ENCODE measurements around the gene TMEM72.

TMEM72 gene

DNA sequence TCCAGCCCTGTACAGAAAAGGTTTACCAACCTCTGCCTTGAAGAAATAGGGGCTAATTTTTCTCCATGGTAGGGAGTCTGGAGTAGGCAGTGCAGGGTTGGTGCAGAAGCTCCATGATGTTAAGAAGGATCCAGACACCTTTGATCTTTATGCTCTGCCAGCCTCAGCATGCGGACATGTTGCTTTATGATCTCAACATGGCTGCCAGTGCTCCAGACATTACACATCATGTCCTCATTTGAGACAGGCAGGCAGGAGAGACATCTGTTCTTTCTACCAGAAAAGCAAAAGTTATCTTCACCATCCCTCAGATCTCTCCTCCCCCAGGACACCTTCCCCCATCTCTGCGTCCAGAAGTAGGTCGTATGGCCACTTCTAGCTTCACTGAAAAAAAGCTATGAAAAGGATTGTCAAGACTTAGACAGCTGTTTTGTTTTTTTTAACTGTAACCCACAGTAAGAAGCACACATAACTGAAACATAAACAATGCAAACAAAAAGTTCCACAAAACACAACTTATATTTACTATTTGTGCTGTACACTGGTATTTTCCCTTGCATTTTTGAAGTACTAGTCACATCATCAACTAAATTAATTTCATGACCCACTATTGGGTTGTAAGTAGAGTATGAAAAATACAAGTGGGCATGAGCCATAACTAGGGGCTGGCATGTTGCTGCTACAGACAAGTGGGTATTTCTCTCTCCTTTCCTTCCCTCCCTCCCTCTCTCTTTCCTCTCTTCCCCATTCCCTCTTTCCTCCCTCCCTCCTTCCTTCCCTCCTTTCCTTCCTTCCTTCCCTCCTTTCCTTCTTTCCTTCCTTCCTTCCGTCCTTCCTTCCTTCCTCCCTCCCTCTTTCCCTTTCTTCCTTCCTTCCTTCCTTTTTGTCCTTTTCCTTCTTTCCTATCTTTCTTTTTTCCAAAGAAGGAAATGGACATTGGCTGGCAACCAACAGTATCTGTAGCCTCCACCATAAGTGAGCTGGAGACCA lies 45.9 kb downstream of the TMEM72 start:
- DNase-seq = no peak

DNA sequence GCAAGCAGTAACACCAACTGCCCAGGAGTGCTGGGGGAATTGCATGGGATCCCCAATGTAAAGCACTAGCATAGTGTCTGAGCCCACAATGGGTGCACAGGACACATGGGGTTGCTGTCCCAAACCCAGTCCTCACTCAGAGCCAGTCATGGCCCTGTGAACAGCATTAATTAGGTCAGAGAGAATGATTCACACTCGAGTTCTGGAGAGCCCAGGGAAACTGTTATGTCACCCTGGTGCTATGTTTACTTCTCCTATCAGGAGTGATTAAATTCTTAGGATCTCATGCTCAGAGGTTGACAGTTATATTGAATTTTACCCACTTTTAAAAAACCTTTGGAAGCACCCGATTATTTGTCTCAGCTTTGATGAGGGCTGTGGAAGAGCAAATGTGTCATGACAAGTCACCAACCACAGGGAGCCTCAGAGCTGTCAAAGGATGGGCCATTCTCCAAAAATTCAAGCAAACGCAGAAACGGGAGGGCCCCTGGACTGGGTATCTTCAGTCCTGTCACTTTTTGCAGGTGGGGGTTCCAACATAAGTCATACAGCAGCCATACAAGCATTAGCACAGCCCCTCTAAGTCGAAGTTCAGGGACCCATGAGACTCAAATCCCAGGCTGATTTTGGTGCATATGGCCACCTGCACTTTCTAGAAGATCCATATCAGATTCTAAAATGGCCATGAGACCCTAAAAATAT lies 47.2 kb downstream of the TMEM72 start:
- no peak for DNase-seq

DNA sequence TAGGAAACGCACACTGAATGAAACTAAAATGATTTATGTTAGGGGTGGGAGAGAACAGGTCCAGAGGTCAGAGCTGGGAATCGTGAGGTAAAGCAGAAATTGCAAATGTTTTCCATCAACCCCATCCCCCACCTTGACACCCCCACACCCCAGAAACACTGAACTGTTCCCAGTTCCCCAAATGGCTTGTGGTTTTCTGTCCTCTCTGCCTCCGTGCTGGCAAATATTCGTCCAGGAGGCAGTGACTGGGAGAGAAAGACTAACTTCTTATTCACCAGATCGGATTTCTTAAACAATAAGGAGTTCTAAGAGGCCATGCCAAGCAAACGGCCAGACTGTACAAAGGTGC lies 47.7 kb downstream of the TMEM72 start:
- DNase-seq = no peak

DNA sequence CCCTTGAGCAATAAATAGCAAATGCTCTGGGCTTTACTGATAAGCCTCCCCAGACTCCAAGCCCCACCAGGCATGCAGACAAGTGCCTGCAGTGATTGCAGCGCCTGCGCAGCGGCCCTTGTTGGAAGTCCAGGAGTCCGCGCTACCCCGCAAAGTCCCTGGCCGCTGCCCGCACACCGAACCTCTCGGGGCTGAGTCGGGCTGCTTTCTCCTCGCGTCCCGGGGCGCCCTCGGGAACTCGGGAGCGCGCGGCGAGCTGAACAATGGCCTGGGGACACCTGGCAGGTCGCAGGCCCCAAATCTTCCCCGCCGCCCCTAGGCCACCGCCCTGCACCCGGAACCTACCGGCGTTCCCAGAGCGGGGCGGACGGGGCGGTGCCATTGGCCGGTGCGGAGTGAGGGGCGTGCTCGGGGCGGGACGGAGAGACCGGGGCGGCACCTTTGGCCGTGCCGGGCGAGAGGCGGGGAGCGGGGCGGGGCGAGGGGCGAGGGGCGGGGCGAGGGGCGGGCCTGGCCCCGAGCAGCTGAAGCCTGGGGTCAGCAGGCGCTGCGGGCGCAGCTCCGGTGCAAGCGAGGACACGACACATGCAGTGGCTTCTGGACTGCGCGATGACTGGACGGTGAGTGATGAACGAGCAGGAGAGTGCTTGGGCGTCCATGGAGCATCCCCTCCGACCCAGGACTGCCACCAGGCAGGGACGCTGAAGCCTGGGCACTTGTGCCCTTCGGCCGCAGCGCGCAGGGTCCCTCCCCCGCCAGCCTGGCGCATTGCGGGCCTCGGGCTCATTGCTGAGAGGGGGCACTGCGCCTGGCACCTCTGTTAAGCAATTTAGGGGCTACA lies 48.3 kb downstream of the TMEM72 start, which contains the start of gene RASSF4:
Gene RASSF4 (plus strand): TSS at position 556 of the 841 bp plus-strand sequence. CDS start 10,401 bp downstream, outside the sequence.
- peak; percentile 26 to 86 for DNase-seq

DNA sequence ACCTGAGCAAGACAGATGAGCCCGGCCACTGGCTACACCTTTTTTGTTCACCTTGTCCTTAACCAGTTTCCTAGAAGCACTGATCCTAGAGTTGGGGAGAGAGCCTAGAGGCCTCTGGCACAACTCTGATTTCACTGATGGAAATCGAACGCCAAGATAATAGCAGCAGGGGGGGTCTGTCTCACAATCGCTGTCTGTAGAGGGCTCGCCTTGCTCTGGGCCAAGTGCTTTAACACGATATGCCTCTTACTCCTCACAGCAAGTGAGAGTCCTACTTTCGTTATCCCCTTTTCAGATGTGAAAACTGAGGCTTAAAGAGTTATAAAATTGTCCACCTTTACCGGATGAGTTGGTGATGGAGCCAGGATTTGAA lies 48.9 kb downstream of the TMEM72 start:
- DNase-seq = peak in 1 of 2 experiments; percentile 34

DNA sequence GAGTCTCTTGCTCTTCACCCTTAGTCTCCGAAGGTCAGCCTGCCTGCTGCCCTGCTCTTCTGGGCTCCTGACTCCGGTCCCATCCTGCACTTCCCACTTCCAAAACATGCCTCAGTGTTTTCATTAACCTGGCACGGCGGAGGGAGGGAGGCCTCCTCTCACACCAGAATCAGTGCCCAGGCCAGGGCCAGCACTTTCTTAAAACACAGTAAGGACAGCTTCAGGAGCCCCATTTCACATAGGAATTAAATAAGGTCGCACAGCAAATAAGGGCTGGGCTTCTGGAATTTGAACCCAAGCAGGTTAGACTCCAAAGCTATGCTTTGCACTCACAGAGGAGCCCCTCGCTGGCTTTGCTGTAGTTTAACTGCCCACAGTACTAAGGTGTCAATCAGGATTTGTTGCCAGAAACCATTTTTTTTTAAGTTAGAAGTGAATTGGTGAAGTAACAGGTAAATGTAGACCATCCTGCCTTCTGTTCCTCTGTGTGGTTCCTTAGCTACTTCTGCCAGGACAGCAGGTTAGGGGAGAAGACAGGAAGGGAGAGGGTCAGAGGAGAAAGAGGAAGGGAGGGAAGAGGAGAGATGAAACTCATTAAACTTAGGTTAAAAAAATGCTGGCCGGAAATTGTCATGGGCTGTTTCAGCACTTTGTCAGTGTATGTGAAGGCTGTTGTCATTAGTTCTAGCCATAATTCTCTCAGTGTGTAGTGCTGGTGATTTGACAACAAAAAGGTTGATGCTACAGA lies 49.5 kb downstream of the TMEM72 start:
- no peak for DNase-seq

DNA sequence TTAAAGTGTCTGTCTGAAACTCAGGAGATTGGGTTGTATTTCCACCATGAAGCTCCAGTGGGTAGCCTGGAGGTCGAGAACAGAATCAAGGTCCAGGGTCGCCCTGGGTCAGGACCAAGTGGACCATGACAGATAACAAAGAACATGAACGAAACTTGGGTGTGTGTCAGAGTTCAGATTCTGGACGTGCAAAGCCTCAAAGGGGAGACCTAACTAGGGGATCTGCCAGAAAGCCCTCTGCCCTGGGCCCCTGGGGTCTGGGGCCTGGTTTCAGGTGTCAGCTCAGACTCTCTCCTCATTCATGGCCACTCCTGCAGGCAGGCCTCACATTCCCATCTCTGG lies 50.1 kb downstream of the TMEM72 start:
- DNase-seq = no peak

DNA sequence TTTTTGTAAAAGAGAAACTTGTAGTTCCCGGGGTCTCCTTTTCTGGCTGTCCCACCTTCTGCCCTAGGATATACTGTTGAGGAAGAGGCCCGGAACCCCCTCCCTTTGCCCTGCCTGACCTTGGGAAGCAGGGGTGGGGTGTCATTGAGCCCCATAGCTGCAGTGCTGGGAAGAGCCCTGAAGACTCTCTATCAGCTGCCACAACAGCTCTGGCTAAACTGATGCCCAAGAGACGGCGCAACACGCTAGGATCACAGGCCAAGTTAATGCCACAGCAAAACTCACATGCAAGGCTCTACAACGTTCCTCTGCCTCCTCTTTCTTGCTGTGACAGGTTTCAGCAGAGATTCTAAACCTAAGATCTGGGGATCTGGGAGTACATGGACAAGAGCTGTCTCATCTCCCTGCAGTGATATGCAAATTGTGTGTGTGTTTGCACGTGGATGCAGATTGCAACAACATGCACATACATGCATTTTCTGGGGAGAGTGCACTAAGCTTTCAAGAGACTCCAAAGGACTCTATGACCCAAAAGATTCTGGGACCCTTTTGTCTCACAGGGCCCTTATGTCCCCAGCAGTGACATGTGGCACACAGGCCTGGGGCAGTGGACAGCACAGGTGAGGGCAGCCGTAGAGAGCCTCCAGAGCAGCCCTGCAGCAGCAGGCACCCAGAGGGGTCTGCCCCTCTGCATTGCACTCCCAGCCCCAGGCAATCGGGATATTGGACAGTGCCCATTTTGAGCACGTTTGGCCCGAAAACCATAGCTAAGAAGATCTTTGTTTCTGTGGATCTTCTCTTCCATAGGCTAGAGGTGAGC lies 51.0 kb downstream of the TMEM72 start:
- peak in 1 of 2 experiments; percentile 4 for DNase-seq

DNA sequence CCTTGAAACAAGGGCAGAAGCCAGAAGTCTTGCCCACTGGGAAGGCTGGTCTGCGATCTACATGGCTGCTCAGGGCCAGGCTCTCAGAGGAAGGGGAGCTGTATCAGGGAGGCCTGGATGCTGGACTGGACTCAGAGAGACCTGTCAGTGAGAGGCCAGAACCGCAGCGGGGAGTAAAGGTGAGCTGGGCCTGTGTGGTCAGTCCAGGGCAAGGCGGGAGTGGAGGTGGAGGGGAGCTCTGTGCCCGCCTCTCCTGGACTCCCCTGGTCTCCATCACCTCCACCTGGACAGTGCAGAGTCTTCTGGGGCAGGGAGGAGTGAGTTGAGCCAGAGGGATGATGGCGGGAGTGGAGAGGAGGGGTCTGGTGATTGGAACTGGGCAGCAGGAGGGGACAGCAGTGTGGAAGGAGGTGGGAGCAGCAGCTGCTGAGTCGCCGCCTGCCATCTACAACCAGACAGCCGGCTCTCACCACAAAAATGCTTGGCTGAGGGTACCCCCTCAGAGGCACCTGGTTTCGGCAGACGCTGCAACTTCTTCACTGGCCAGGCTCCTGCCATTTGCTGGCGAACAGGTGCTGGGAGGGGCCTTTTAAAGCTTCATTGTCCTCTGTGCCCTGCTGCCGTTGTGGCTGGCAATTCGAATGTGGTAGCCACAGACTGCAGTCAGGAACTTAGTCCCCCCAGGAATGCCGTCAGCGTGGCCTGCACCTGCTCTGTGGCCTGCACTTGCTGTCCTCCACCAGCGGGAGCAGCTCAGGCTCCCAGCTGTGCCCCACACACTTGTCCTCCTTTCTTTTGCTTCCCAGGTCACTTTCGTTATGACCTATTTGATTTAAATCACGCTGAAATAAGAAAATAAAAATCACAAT lies 52.0 kb downstream of the TMEM72 start:
- DNase-seq = peak in 1 of 2 experiments; percentile 26

DNA sequence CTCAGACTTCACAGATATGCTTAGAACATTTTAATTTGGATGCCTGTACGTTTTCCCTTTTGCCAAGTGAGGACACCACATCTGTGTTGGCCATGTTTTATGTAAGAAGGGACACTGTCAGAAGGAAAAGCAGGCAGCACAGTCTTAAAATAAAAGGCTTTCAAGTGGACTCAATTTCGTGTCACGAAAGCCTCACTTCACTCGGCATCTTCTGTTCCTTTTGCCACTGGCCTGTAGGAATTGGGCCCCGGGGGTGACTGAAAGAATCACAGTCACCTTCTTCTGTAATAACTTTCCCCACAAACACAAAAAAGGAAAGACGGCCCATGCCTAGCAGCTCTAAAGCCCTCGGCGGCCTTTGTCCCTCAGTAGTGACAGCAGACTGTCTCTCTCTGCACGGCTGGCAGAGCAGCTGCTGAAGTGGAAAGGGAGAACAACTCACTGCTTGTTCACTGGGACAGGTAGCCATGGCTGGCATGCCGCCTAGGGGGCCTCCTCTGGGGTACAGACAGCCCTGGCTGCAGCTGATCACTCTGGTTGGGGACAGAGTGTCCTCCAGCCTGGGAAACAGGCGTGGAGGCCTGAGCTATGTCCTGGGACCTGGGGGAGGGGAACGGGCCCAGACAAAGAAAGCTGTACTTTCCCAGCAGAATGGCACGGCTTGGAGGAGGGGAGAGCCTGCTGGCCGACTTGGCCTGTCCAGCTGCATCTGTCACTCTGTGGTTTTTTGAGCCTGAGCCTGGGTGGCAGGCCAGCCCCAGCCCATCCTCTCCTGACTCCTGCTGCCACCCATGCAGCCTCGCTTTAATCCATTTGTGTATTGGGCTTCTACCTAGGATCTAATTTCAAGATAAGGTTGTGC lies 52.9 kb downstream of the TMEM72 start:
- peak in 1 of 2 experiments; percentile 23 for DNase-seq

DNA sequence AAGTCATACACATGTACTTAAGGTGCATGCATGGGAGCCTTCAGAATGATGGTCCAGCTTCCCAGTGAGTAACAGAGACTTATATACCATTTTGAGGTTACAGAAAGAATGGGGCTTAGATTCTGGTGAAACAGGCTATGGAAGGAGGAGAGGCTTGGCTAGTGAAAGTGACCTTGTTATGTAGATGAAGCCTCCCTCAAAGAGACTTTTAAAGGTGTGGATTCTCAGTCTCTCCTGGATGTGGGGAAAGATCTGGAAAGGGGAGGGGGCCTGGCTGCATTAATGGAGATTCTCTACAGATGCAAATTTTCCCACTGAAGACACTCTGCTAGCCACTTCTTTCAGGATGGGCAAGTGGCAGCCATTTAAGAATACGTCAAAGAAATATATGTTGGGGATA lies 54.0 kb downstream of the TMEM72 start:
- no peak for DNase-seq

DNA sequence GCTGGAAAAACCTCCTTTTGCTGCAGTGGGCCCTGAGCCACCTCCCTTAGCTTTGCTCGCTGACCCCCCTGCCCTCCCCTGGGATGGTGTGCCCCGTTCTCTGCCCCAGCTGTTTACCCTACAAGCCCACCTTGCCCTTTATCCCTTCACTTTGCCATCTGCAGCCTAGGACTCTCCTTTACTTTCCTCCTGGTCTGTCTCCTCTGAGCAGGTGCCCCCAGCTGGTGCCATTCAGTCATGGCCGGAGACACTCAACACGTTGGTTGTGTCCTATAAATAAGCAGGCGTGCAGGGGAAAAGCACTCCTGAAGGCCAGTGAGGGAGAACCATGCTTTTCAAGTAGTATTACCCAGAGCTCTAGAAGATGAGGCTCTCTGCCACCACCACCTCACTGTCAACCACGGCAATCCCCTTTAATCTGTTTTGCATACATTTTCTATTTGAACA lies 54.5 kb downstream of the TMEM72 start:
- DNase-seq = no peak

DNA sequence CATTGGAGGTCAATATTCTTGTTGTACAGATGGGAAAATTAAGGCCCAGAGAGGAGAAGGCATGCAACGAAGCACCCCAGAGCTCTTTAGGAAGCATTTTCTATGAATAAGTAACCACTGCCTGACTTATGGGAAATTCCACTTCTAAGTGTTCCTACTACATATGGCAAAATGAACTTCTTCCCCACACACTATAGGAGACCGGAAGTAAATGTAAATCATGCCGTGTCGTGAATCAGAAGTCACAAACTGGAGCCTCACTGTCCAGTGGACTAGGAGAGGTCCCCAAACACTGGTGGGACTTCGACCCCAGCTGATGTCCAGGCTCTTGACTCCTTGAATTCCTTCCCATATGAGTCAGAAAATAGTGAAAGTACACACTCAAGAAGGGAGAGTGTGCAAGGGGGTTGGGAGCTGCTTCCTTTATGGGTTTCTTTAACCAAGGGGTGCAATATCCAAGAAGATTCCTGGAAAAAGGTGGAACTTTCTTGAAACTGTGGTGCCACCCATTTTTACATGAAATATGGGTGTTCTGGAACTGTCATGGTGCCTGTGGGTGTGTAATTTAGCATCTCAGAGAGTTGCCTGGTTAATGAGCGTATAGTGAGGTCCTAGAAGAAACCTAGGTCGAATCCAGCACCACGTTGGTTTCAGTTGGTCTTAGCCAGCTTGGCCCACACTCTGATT lies 55.1 kb downstream of the TMEM72 start:
- no peak for DNase-seq

DNA sequence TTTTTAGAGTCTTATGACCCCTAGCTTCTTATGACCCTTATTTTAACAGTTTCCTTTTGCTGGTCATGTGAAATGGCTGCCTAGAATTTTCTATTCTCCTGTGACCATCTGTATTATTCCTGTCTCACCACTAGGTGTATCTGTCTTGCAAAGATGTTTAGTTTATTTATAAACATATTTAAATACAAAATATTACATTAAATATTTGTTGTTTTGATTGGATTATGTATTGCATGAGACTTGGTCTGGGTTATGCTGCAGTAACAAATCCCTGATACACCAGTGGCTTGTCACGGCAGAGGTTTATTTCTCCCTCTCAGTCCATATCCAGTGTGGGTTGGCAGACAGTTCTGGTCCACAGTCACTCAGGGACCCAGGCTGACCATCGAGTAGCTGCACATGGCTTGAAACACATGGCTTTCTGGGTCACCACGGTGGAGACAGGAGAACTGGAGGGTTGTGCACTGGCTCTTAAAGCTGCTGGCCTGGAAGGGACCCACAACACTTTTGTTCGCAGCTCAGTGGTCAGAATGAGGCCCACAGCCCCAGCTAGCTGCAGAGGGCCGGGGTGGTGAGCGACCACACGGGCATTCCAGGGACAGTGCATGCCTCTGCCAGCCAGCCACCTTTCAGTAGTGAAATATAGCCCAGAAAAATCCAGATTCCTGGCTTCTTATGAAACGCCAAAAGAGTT lies 55.8 kb downstream of the TMEM72 start:
- no peak for DNase-seq

DNA sequence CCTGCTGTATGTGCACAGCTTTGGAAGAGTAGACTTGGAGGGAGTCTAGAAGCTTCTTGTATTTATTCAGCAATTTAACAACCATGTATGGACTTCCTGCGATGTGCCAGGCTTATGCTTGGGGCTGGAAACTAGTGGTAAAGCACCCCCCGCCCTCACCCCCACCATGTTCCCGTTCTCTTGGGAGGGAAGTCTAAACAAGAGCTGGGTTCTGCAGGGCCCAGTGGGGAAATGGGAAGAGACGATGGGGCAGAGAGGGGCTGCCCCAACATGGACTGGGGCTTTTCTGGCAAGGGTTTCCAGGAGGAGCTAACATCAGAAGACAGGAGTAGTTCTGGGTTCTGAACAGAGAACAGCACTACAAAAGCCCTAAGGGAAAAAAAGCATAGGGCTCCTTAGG lies 56.5 kb downstream of the TMEM72 start:
- no peak for DNase-seq

DNA sequence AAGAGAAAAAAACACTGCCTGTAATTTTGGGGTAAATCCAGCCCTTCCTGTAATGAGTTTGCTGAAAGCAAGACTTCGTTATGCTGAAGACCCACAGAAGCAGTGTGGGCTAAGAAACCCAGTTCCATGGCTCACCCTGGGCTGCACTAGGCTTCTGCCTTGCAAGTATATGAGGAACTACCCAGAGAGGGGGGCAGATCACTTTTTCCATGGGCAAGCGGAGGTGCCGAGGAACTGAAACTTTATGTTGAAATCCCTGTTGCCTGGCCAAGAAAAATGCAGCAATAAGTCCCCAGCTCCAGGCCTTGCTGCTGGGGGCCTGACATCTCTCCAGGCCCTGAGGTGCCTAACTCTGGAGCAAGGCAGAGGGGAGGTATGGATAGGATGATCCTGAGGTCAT lies 57.0 kb downstream of the TMEM72 start:
- DNase-seq = no peak

DNA sequence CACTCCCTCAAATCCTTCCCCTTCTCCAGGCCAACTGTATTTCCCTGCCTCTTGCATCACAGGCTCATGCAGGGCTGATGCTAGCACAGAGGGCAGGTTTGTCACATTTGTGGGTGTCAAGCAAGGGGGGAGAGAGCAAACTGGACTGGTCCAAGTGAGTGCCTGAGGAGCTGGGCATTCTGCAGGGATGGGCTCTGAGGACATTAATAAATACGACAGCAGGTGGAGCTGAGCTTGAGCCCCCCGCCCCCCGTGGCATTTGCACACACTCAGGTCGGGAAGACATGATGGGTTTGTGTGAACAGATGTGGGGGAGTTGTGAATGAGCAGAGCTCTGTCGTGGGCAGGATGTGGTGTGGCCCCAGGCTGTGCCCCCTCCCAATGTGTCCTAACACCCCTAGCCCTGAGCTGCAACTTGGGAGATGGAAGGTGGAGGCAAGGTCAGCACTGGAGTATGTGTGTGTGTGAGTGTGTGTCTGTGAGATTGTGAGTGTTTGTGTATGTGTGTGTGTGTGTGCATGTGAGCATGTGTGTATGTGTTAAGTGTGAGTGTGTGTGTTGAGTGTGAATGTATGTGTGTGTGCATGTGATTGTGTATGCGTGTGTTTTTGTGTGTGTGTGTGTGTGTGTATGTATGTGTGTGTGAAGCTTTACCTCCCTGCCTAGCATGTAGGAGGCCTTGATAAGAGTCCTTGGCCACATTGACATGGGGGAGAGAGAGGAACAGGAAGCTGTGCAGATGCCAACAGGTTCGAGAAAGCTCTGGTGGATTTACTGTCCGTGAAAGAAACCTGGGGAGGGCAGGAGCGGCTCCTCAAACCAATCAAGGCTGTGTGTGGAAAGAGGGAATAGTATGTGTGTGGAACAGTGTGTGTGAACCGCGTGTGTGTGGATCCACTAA lies 57.6 kb downstream of the TMEM72 start:
- DNase-seq = no peak
